ENCODE results near the gene GALNT16.
"Not testable (repeated sequence)": the region's sequence is repeated elsewhere in the genome, so short reads cannot be mapped to it uniquely, and the experiment has no call there.

GALNT16 gene

GRCh38 chr14:69260861-69261564 lies 1.1 kb downstream of the GALNT16 start:
- DNase-seq: no peak

DNA sequence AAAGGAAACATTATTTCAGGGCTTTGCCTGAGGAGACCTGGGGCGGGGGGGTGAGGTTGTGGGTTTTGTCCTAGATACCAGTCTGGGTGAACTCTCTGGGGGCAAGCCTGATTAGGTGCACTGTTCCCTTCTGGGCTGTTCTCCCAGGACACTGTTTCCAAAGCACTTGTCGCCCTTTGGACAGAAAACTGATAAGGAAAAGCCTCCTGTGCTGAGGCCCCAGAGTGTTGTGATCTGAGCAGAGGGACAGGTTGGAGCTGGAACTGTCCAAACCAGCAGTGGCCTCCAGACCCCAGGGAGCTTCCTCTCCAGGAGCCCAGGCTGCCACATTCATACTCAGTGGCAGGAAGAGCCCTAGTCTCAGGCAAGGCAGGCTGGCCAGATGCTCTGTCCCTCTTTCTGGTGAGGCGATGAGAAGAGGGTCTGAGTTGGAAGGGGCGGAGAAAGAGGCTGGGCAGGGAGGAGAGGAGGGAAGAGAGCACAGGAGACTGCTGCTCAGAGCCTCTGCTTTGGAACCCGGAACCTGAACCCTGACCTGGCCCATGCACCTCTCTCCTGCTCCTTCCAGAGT lies 1.9 kb downstream of the GALNT16 start:
- DNase-seq: no peak

GRCh38 chr14:69262516-69262915 lies 2.6 kb downstream of the GALNT16 start:
- DNase-seq: no peak

GRCh38 chr14:69263364-69263763 lies 3.4 kb downstream of the GALNT16 start:
- DNase-seq: no peak

DNA sequence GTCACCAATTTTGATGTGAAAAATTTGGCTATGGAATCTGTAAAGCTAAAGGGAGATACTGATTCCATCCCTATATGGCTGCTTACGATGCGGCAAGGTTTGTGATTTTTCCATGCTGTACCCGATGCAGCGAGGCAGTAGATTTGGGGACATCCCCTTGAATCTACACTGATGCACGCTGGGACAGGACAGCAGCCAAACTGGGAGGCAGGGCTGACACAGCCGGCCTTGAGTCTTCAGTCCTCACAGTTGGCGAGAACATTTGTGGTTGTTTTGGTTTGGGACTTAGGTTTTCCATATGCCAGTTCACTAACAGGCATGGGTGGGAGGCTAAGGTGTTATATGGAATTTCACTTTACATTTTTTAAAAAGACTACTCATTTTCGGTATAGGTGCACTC lies 3.8 kb downstream of the GALNT16 start:
- DNase-seq: no peak

- DNase-seq: no peak
These were observed 6.8 kb downstream of the GALNT16 start for GRCh38 chr14:69266572-69267345.

DNA sequence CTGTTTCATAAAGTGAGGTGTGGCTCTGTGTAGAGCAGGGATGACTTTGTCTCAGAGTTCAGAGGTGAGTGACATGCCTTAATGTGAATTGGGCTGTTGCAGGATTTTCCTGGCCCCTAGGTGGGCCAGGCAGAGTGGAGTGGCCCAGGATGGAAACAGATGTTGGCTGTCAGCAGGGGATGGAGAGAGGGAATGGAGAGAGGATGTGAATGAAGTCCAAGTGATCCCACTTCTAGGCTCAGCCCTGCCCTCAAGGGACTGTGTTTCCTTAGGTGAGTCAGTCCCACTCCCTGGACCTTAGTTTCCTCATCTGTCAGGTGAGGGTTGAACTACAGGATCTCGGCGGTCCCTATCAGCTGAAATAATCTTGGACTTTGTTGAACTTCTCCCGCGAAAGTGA lies 7.5 kb downstream of the GALNT16 start:
- DNase-seq: no peak

GRCh38 chr14:69268223-69268622 lies 8.3 kb downstream of the GALNT16 start:
- no peak for DNase-seq

- no peak for DNase-seq
These were observed 8.8 kb downstream of the GALNT16 start for GRCh38 chr14:69268763-69269162.

DNA sequence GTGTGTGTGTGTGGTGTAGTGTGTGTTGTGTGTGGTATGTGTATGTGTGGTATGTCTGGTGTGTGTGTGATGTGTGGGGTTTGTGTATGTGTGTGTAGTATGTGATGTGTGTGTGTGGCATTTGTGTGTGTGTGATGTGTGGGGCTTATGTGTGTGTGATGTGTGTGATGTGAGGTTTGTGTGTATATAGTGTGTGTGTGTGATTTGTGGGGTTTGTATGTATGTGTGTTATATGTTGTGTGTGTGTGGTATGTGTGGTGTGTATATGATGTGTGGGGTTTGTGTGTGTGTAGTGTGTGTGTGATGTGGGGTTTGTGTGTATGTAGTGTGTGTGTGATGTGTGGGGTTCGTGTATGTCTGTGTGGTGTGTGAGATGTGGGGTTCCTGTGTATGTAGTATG lies 9.4 kb downstream of the GALNT16 start:
- DNase-seq: no peak

GRCh38 chr14:69270097-69270496 lies 10.1 kb downstream of the GALNT16 start:
- no peak for DNase-seq

GRCh38 chr14:69270795-69271708 lies 11.1 kb downstream of the GALNT16 start:
- no peak for DNase-seq

- no peak for DNase-seq
These were observed 14.4 kb downstream of the GALNT16 start for GRCh38 chr14:69274321-69274720.

- DNase-seq: no peak
These were observed 15.4 kb downstream of the GALNT16 start for GRCh38 chr14:69275331-69275730.

DNA sequence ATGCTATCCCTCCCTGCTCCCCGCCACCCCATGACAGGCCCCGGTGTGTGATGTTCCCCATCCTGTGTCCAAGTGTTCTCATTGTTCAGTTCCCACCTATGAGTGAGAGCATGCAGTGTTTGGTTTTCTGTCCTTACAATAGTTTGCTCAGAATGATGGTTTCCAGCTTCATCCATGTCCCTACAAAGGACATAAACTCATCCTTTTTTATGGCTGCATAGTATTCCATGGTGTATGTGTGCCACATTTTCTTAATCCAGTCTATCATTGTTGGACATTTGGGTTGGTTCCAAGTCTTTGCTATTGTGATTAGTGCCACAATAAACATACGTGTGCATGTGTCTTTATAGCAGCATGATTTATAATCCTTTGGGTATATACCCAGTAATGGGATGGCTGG lies 17.4 kb downstream of the GALNT16 start:
- DNase-seq: not testable (repeated sequence)

DNA sequence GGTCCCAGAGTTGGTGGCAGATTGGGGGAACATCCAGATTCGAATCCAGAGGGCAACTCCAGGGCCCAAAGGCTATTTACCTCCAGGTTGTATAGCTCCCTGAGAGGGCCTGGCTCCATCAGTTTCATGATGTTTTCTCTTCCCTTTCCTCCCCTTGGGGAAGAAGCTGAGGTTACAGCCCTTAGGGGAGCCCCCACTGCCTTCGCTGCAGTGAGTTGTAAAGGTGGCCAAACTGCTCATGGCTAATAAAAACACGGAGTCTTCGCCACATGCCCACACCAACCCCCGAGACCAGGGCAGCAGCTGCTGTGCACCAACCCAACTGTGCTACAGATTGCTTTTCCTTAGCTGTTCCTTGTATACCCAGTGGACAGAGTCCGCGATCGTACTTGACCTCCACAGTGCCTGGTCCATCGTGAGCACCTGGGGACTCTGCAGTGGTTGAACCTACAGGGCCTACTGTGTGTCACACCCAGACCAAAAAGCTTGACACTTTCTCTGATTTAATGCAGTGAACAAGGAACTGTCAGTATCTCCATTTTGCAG lies 20.9 kb downstream of the GALNT16 start:
- no peak for DNase-seq

DNA sequence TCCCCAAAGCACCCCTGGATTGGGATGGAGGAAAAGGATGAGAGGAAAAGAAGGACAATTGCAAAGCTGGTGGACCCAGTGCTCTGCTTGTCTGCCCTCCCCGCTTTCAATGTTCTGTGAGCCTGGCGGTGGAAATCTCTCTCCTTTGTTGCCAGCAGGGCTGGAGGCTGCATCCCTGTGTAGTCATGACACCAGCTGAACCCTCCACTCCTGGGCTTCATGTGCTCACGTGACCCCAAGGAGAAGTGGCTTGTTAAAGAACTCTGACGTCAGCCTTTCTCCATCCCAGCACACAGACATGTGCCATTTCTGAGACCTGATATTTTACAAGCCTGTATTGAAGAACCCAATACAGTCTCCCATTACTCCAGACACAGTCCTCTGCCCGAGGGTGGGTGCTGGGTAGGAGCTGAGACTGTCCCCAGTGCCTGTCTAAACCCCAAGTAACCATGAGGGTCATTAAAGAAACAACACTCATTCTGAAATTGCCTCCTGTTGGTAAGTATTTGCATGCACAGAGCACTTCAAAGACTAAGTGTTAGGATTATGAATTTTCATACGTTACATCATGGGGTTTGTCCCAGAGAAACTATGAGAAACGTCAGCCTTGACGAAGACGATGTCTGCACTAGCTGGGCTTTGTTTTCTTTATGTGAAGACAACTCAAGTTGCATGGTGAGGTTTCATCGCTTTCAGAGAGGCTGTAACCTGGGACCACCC lies 21.7 kb downstream of the GALNT16 start:
- no peak for DNase-seq

- no peak for DNase-seq
These were observed 22.5 kb downstream of the GALNT16 start for GRCh38 chr14:69282448-69282847.

- no peak for DNase-seq
These were observed 24.2 kb downstream of the GALNT16 start for GRCh38 chr14:69284170-69284569.

DNA sequence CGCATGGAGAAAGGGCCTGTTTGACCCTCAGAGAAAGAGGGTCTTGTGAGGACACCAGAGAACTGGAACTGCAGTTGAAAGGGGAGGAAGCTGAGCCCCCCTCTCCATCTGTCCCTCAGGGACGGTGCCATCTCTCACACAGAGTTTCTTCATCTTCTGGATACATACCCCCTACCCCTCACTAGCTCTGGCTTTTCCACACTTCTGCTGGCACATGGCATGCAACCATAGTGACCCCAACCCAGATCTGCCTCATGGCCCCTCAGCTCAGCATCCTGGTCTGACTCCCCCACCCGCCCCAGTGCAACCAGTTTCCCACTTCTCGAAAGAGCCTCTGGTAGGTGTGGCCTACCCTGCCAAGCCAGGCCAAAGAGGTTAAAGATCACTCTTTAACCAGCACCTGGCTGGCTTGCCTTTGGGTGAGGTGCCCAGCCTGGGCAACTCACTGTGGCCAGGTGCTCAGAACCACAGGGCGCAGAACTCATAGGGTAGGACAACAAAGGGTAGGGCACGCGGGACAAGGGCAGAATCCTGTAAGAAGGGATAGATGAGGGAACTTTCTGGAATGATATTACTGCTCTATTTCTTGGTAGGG lies 25.8 kb downstream of the GALNT16 start:
- DNase-seq: no peak
